Neutrophil (primary cell): ENCODE data around the gene ZFP36L2.

Experiments used
- H3K27ac ChIP-seq: fragments of 200-600 bp; sonication (generic); 2 replicates; pipeline ENCODE4 v1.5.1; 2016; ENCODE audit warnings: mild to moderate bottlenecking, moderate library complexity
- H3K27me3 ChIP-seq: fragments of 200-600 bp; sonication (generic); 2 replicates; pipeline ENCODE4 v1.6.0; 2016; ENCODE audit warnings: mild to moderate bottlenecking
- H3K36me3 ChIP-seq: fragments of 200-600 bp; sonication (generic); 2 replicates; pipeline ENCODE4 v1.5.1; 2017
- H3K4me1 ChIP-seq, 2 experiments: fragments of 200-600 bp in 1 of 2; sonication (generic) in 1 of 2; 1 replicate in 1 of 2; 2 replicates in 1 of 2; pipeline versions ENCODE4 v1.5.1 to v1.6.1; 2013 to 2016; ENCODE audit warnings: low read depth in 1 of 2, low read length in 1 of 2, mild to moderate bottlenecking in 1 of 2, moderate library complexity in 1 of 2; ENCODE audit not compliant: control insufficient read depth in 1 of 2, insufficient read depth in 1 of 2
- H3K4me3 ChIP-seq, 2 experiments: fragments of 200-600 bp in 1 of 2; sonication (generic) in 1 of 2; 1 replicate in 1 of 2; 2 replicates in 1 of 2; pipeline ENCODE4 v1.5.1; 2013 to 2016; ENCODE audit warnings: low read depth in 1 of 2, low read length in 1 of 2, mild to moderate bottlenecking in 1 of 2, moderate library complexity in 1 of 2
- H3K9me3 ChIP-seq: fragments of 200-600 bp; sonication (generic); 2 replicates; pipeline ENCODE4 v1.5.1; 2016
- CTCF ChIP-seq: fragments of 200-600 bp; sonication (generic); IDR thresholded peaks from 2 replicates; pipeline ENCODE4 v1.5.1; 2016; ENCODE audit warnings: antibody characterized with exemption

ZFP36L2 gene

GRCh38 chr2:43174368-43174916 lies 52.0 kb downstream of the ZFP36L2 start:
- Histone ChIP-seq H3K4me1 (peaks cover 90 to 96% of the 10 kb centered on the region in 2 experiments), H3K27me3 (no peaks in the 10 kb centered on the region), H3K9me3 (no peaks in the 10 kb centered on the region), H3K4me3 (peak overlapping the region; percentile 47 to 49), H3K27ac (peak overlapping the region; percentile 100), H3K36me3 (no peaks in the 10 kb centered on the region)
- TF ChIP-seq CTCF, result peak; percentile 22
